Stimulated activated CD8-positive, alpha-beta memory T cell treated with anti-CD3 and anti-CD28 coated beads, Interleukin-7, amount 100 ng/mL, for 4 hours (primary cell): ENCODE data around the gene UPK3A.
"Not testable (repeated sequence)": the region's sequence is repeated elsewhere in the genome, so short reads cannot be mapped to it uniquely, and the experiment has no call there.

ENCODE experiments used
- DNase-seq, 2 donors: peaks; one replicate each; pipeline ENCODE4 v3.0.0-alpha.2; 2020; ENCODE audit warnings: low read depth in 2 of 2

Gene UPK3A

DNA sequence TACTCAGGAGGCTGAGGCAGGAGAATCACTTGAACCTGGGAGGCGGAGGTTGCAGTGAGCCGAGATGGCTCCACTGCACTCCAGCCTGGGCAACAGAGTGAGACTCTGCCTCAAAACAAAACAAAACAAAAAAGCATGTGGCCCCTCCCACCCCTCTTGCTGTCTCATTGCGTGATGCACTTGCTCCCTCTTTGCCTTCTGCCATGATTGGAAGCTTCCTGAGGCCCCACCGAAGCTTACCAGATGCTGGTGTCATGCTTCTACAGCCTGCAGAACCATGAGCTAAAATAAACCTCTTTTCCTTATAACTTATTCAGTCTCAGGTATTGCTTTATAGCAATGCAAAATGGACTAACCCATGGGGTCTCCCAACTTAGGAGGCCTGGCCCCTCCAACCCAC lies 26.8 kb upstream of the UPK3A start:
- DNase-seq: not testable (repeated sequence)

DNA sequence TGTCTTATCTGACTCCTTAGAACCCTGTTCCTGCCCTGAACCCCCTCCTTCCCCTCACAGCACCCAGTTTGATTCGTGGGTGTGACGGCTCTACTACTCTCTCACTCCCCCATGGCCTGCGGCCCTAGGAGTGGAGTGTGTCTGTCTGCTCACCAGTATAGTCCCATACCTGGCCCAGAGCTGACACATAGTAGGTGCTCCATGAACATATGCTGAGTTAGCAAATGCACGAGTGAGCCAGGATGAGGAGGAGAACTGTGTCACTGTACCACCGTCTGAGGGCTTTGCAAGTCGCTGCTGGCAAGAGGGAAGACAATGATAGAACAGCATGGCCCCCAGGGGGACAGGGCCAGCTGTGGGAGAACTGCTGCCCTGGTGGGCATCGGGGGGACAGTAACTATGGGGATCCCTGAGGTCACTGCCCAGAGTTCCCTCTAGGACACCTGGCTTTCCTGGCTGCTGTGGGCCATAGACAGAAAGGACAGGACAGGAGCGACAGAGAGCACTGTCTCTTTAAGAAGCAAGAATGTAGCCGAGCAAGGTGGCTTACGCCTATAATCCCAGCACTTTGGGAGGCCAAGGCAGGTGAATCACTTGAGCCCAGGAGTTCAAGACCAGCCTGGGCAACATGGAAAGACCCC lies 24.9 kb upstream of the UPK3A start:
- no peak for DNase-seq

DNA sequence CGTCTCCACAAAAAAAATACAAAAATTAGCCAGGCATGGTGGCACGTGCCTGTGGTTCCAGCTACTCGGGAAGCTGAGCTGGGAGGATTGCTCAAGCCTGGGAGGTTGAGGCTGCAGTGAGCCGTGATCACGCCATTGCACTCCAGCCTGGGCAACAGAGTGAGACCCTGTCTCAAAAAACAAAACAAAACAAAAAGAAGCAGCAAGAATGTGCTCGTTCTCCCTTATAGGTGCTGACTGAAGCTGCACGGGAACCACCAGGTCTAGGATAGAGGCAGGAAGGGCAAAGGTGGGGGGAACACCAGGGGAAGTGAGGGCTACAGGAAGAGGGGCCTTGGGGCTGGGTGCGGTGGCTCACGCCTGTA lies 24.4 kb upstream of the UPK3A start:
- not testable (repeated sequence) for DNase-seq

DNA sequence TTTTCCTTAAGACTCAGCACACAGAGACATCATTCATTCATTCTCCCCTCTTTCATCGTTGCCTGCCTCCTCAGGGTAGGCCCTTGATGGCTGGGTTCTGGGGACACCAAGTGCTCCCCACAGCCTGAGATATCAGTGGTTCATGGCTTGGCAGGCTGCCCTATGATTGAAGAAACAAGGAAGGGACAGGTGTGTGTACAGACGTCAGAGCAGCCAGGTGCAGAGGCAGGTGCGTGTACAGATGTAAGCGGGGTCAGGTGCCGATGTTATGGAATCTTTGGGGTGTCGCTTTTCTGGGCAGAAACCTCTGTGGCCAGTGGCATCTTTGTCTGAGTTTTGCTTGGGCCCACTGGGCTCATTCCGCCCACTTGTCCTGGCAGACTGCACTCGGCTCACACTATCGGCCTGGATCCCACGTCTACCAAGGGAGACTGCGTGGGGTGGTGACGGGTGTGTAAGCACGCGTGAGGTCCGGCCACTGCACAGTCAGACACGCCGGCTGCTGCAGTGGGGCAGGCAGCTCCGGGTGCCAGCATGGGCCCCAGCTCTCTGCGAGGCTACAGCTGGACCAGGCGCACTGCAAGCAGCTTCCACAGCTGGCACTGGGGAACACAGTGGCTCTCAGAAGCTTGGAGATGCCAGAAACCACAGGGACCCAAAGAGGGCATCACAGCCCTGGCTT lies 23.2 kb upstream of the UPK3A start:
- DNase-seq: no peak

DNA sequence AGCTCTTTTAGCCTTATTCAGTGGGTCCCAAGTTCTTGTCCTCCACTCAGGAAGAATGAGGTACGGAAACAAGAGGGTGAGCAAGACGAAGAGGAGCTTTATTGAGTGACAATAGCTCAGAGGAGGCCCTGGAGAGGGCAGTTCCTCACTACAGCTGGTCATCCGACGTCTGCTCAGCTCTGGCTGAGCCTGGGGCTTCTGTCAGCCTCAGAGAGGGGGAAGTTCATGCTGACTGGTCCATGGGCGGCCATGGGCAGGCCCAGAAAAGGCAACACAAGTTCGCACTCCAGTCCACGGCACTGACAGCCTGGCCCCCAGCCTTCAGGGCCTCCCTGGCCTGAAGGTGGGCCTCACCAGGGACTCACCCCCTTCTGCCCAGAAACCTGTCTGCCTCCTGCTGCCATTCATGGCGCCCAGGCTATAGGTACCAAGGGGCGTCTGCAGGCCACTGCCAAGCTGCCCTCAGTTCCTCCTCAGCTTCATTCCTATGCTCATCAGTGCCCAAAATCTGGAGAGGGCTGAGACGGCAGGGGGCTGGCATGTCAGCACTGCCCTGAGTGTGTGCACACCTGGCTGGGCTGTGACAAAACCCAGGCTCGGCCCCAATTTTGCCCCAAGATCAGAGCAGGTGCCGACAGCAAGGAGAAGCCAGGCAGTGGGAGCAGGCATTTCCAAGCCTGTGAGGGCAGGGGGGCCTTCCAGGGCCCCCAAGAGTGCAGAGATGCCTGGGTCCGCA lies 22.4 kb upstream of the UPK3A start:
- no peak for DNase-seq

DNA sequence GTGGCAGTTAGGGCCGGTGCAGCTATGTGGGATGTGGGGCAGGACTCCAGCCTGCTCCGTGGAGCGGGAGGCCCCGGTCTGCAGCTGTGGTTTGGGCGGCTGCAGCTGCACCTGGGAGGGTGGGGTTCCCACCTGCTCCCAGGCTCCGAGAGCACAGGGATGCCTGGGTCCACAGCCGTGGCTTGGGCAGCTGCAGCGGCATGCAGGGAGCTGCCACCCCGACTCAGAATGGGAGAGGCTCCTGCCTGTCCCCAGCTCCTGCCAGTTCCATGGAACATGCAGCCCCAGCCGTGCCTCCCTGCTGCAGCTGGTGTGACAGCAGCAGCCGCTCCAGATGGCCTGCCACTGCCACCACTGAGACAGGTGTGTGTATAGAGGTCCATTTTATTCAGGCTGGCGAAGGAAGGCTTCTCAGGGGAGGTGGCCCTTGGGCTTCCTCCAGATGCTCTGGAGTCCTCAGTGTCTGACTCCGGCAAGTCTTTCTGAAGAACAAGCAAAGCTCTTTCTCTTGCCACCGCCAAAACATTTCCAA lies 21.8 kb upstream of the UPK3A start:
- no peak for DNase-seq

DNA sequence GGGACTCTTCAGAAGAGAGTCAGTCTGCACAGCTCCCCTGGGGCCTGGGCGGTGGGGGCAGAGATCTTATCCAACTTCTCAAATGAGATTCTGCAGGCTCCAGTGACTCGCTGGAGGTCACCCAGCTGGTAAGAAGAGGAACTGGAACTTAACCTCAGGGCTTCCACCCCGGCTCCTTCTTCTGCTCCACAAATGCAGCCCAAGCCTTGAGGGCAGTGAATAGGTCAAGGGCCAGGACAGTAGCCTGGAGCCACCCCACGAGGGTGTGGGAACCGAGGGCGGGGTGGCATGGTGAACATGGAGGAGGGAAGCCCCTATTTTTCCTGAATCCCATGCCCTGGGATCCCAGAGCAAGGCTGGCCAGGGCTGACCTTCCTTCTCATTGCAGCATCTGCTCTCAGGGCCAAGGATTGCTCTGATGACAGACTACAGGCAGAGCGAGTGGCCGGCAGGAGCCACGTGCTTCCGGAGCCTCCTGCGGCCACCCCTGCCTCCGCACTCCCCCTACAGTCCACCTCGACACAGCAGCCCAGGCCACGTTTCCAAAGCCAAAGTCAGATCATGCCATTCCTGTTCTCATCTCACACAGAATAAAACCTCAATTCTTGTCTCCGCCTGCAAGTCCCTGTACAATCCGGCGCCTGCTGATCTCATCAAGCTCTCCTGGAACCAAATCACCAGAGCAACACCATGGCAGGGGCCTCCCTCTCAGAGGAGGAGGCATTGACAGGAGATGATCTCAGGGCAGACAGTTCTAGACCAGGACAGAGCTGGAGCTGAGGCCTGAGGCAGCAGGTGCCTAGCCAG lies 21.1 kb upstream of the UPK3A start:
- no peak for DNase-seq

DNA sequence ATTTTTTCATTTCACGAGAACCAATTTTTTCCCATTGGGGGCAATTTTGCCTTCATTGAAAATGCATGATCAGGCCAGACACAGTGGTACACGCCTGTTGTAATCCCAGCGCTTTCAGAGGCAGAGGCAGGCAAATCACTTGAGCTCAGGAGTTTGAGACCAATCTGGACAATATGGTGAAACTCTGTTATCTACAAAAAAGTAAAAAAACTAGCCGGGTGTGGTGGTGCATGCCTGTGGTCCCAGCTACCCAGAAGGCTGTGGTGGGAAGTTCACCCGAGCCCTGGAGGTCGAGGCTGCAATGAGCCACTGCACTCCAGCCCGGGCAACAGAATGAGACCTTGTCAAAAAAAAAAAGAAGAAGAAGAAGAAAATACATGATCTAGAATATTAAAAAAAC lies 19.2 kb upstream of the UPK3A start:
- no peak for DNase-seq

DNA sequence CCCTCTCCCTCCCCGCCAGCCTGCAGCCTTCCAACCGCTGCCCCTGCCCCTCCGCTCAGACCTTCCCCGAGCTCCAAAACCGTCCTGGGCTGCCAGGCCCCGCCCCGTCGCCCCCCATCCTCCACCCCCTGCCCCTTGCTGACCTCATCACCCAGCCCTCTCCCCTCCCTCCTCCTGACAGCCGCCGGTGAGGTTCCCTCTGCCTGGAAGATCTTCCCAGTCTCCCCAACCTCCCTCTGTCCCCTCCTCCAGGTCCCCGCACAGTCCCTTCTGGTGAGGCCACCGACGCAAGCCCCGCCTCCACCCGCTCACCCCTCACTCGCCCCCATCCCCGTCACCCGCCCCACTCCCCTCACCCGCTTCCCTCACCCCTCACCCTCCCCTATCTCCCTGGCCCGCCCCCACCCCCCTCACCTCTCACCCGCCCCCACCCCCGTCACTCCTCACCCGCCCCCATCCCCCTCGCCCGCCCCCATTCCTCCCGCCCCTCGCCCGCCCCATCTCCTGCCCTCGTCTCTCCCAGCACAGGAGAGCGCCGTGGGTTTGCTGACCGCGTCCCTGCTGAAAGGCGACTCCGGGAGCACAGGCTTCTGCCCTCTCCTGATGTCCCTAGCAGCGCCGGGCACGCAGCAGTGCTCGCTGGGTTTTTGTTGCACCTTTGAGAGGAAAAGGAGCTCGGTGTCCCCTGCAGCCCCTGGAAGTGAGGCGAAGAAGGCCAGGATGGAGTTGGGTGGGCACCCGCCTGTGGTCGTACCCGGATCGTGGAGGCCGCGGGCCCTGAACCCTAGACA lies 16.4 kb upstream of the UPK3A start:
- DNase-seq: no peak

DNA sequence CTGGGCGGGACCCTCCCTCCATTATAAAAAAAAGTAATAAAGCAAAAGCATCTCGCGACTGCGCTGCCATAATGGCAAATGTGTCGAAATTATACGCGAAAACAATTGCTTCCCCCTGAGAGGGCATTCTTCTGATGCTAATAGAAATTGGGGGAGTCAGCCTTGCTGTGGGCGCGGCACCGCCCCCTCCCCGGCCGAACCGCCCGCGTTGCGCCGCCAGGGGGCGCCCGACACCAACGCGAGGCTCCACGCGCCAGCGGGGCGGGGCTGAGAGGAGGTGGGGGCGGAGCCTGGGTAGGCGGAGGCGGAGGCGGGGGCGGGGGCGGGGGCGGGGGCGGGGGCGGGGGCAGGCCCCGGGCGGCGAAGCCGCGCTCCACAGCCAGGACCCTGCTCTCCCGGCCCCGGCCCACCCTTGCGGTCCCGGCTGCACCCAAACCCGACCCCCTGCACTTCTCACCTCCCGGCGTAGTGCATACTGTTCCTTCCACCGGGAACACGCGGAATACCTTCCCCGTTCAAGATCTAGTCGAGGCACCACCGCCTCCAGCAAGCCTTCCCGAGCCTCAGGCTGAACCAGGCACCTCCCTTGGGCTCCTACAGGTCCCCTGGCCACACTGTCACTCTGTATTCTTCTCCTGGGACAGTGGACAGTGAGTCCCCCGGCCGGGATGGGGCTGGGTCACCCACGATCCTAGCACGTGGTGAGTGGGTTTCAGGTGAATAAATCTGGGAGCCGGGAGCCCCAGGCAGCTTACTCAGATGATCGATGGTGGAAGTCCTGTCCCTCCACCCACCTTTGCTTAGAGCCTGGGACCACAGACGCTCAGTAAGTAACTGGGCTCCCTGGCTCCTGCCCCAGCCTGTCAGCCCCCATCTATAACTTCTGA lies 15.5 kb upstream of the UPK3A start:
- DNase-seq: peak; percentile 58 to 79

DNA sequence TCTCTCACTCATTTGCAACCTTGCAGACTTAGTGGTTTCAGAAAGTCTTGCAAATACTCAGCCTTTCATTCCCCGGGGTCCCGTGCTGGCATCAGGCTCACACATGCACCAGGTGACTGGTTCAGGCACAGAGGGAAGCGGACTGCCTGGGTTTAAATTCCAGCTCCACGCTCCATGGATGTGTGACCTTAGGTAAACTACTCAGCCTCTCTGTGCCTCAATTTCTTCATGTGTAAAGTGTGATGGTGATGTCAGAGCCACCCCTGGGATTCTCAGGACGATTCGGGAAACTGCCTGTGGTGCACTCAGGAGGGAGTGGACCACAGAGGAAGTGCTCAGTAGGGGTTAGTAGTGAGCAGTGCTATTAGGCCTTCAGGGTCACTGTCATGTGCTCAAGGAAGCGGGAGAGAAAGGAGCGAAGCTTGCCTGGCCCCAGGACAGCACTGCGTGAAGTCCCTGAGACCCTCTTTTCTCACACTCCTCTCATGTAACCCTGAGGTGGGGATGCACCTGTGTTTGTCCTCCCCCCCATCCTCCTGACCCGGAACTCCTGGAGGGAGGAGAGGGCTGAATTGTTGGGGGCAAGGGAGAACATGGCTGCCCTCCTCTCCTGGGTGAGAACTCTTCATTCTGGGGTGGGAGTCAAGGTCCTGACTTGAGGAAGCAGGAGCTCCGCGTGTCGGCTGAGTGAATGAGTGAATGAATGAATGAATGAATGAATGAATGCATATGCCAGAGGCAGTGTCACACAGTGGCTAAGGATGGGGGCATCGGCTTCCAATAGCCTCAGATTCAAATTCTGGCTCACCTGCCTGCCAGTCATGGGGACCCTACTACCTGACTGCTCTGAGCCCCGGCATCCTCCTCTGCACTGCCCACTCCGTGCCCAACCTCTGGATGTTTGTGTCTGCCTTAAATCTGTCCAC lies 14.4 kb upstream of the UPK3A start:
- DNase-seq: no peak

DNA sequence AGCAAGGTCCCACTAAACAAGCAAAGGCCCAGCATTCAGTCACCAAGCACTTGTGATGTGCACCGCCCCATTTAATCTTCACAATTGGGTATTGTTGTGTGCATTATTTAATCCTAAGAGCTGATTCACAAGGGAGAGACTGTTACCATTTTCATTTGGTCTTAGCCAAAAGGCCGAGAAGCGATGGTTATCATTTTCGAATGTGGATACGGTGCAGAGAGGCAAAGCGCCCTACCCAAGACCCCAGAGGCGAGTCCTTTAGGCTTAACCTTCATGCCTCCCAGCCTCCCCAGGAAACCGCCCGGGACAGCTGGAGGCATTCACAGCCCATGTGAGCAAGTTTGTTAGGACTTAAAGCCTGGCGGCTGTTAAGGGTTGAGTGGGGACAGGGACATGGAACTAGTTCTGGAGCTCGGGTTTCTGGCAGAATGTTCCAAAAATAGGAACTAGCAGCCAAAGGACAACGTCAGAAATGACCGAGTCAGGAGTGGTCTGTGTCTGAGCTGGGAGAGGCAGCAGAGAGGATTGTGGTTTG lies 13.0 kb upstream of the UPK3A start:
- DNase-seq: no peak

DNA sequence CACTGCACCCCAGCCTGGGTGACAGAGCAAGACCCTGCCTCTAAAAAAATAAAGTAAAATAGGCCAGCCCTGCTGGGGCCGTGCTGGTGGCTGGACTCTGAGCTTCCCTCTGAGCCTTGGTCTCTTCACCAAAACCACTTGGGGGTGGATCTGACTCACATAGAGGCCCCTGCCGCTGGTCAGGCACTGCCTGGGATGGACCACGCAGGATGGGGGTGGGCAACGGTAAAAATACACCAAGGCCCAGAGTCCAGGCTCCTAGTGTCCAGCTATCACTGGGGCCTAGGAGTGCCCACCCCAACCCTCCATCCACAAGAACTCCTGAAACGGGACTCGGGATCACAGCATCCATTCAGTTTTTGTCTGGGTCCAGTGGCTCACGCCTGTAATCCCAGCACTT lies 12.3 kb upstream of the UPK3A start:
- DNase-seq: no peak

DNA sequence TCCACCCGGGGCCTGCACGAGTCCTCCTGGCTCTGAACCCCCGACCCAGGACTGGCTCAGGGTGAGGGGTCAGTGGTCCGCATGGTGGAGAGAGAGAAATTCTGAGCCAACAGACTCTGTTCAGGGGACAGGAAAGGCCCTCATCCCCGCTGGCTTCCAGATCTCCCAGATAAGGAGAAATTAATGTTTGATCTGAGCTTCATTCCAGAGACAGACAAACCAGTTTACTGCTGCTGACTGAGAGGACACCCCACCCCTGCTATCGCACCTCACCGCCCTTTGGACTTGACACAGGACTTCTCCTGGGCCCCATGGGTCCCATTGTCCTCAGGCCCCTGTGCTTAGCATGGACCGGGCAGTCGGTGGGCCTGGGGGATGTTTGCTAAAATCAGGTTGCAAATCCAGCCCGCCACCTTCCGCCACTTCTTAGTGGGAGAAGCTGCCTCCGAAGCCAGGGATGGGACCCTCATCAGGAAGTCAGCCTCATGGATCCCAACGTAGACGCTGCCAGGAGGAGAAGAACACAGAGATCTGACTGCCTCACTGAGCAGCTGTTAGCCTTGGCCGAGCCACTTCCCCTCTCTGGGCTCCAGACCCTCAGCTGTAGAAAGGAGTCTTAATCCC lies 11.2 kb upstream of the UPK3A start:
- DNase-seq: no peak

DNA sequence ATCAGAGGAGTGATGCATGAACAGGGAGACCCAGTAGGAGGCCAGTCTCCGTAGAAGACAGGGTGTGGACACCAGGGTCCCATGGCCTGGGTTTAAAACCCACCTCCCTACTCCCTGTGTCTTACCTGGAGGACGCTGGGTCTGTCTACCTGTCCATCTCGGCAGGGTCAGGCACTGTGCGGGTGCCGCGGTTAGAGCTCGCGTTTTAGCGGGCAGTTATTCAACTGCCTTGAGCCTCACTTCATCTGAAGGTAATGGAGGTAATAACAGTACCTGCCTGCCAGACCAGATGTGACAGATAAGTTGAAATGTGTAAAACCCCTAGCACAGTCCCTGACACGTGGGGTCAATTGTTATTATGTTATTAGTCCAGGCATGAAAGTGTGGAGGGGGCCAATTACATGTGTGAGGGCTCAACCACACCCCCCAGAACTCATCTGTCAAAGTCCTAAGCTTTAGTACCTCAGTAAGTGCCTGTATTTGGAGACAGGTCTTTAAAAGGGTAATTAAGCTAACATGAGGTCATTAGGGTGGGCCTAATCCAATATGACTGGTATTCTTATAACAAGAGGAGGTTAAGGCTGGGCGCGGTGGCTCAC lies 8.1 kb upstream of the UPK3A start:
- DNase-seq: no peak

DNA sequence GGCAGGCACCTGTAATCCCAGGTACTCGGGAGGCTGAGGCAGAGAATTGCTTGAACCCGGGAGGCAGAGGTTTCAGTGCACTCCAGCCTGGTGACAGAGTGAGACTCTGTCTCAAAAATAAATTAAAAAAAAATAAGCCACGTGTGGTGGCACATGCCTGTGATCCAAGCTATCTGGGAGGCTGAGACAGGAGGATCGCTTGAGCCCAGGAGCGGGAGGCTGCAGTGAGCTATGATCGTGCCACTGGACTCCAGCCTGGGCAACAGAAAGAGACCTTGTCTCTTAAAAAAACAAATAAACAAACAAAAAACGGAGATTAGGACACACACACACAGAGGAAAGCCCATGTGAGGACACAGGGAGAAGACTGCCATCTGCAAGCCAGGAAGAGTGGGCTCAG lies 7.0 kb upstream of the UPK3A start:
- not testable (repeated sequence) for DNase-seq

DNA sequence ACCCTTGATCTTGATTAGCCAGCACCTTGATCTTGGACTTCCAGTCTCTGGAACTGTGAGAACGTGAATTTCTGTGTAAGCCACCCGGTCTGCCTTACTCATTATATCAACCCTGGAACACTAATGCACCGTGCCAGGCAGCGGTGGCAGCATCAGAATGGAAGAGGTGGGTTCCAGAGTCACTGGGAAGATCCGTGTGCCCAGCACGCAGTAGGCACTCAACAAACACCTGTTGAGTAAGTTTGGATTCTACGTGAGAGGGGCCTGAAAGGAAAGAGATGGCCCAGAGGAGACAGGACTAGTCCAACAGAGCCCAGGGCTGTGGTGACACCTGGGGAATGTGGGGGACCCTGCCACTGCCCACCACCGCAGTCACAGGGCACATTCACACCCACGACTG lies 6.6 kb upstream of the UPK3A start:
- no peak for DNase-seq

DNA sequence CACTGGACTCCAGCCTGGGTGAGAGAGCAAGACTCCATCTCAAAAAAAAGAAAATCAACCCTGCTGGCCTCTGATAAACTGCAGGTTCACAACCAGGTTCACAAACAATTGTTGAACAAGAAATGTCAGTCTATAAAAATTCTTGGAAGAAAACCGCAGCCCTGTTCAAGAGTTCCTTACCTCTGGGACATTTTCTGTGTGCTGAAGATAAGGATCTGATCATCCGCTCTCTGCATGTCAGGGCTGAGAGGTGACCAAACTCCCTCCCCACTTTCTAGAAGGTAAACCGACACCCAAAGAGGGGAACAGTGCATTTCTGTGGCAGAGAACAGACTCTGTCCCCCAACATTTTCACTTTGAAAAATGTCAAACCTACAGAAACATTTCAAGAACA lies 4.2 kb upstream of the UPK3A start:
- no peak for DNase-seq
